ENCODE measurements around the gene DENND11. TPM values are rescaled to one million over a fixed set of nuclear protein-coding genes. Genes with fewer than 3 reads are reported as not detected.

Gene DENND11
- total RNA-seq, 1 donor from 2014 or later: 30.7 TPM

- Mint-ChIP-seq H3K27me3 (ENCODE audit: low read depth) (peaks cover 28% of the 10 kb centered on the region), H3K4me3 (no peak within 1 kb of the TSS), H3K9me3 (no peaks in the 10 kb centered on the region), H3K4me1 (no peaks in the 10 kb centered on the region), H3K27ac (ENCODE audit: unreplicated experiment) (no peak within 1 kb of the TSS), H3K36me3 (ENCODE audit: low read depth) (peaks cover 3% of the 10 kb centered on the region)
- no peak for TF ChIP-seq CTCF (conservative IDR thresholded peaks at IDR 0.05)
- no peak for DNase-seq (ENCODE audit: low read depth, low spot score)
These were observed 6.4 kb upstream of the DENND11 start, which contains the start of gene WEE2 for GRCh38 chr7:141708351-141708750. Gene WEE2 (plus strand): TSS chr7:141708353. CDS start chr7:141708759, 406 bp downstream.

GRCh38 chr7:141706239-141707064, 4.5 kb upstream of the DENND11 start:
- Mint-ChIP-seq H3K4me3 (peak overlapping the region; percentile 31), H3K9me3 (no peaks in the 10 kb centered on the region), H3K36me3 (ENCODE audit: low read depth) (peaks cover 3% of the 10 kb centered on the region), H3K27me3 (ENCODE audit: low read depth) (peaks cover 39% of the 10 kb centered on the region), H3K4me1 (peaks cover 3% of the 10 kb centered on the region), H3K27ac (ENCODE audit: unreplicated experiment) (peak overlapping the region; percentile 30)
- no peak for TF ChIP-seq CTCF (conservative IDR thresholded peaks at IDR 0.05)
- DNase-seq (ENCODE audit: low read depth, low spot score): no peak

GRCh38 chr7:141704741-141705140, 2.8 kb upstream of the DENND11 start:
- H3K9me3 Mint-ChIP-seq: no peaks in the 10 kb centered on the region
- no peak for TF ChIP-seq CTCF (conservative IDR thresholded peaks at IDR 0.05)
- no peaks in the 10 kb centered on the region for H3K36me3 Mint-ChIP-seq (ENCODE audit: low read depth)
- H3K4me3 Mint-ChIP-seq: peak overlapping the region; percentile 69
- no peak for DNase-seq (ENCODE audit: low read depth, low spot score)
- H3K27me3 Mint-ChIP-seq (ENCODE audit: low read depth): peaks cover 44% of the 10 kb centered on the region
- H3K4me1 Mint-ChIP-seq: peaks cover 17% of the 10 kb centered on the region
- H3K27ac Mint-ChIP-seq (ENCODE audit: unreplicated experiment): no peak overlapping the region

GRCh38 chr7:141704112-141704511, 2.1 kb upstream of the DENND11 start:
- peak overlapping the region; percentile 86 for H3K4me3 Mint-ChIP-seq
- H3K27me3 Mint-ChIP-seq (ENCODE audit: low read depth): peaks cover 44% of the 10 kb centered on the region
- no peaks in the 10 kb centered on the region for H3K36me3 Mint-ChIP-seq (ENCODE audit: low read depth)
- no peak for DNase-seq (ENCODE audit: low read depth, low spot score)
- TF ChIP-seq CTCF (conservative IDR thresholded peaks at IDR 0.05): no peak
- peaks cover 17% of the 10 kb centered on the region for H3K4me1 Mint-ChIP-seq
- no peaks in the 10 kb centered on the region for H3K9me3 Mint-ChIP-seq
- no peak overlapping the region for H3K27ac Mint-ChIP-seq (ENCODE audit: unreplicated experiment)

GRCh38 chr7:141702892-141703291, 926 bp upstream of the DENND11 start:
- Mint-ChIP-seq H3K27ac (ENCODE audit: unreplicated experiment) (no peak overlapping the region), H3K27me3 (ENCODE audit: low read depth) (peaks cover 44% of the 10 kb centered on the region), H3K4me1 (peaks cover 17% of the 10 kb centered on the region), H3K36me3 (ENCODE audit: low read depth) (no peaks in the 10 kb centered on the region), H3K4me3 (peak overlapping the region; percentile 86), H3K9me3 (no peaks in the 10 kb centered on the region)
- no peak for DNase-seq (ENCODE audit: low read depth, low spot score)
- TF ChIP-seq CTCF (conservative IDR thresholded peaks at IDR 0.05): no peak
